ENCODE data around the gene EHMT2.
"Not testable (repeated sequence)": the region's sequence is repeated elsewhere in the genome, so short reads cannot be mapped to it uniquely, and the experiment has no call there.

EHMT2 gene

GRCh38 chr6:31869343-31869742 lies 28.2 kb downstream of the EHMT2 start:
- DNase-seq (ENCODE audit: low spot score), result no peak

- not testable (repeated sequence) for DNase-seq (ENCODE audit: low spot score)
Measured at GRCh38 chr6:31868658-31868971, 28.9 kb downstream of the EHMT2 start.

- DNase-seq (ENCODE audit: low spot score), result no peak
Measured at GRCh38 chr6:31865205-31866118, 32.0 kb downstream of the EHMT2 start.

- DNase-seq (ENCODE audit: low spot score), result no peak
Measured at GRCh38 chr6:31864818-31865204, 32.7 kb downstream of the EHMT2 start.

- DNase-seq (ENCODE audit: low spot score), result not testable (repeated sequence)
Measured at GRCh38 chr6:31864123-31864562, 33.4 kb downstream of the EHMT2 start.

GRCh38 chr6:31862344-31863235 lies 34.9 kb downstream of the EHMT2 start, which contains the start of gene NEU1:
TSS of gene NEU1 (minus strand) at chr6:31862821. CDS start at chr6:31862776, 45 bp downstream.
- peak; percentile 100 for DNase-seq (ENCODE audit: low spot score)

- no peak for DNase-seq (ENCODE audit: low spot score)
Measured at GRCh38 chr6:31861919-31862343, 35.6 kb downstream of the EHMT2 start.

- DNase-seq (ENCODE audit: low spot score), result no peak
Measured at GRCh38 chr6:31861150-31861549, 36.3 kb downstream of the EHMT2 start.

GRCh38 chr6:31860349-31860748 lies 37.1 kb downstream of the EHMT2 start:
- no peak for DNase-seq (ENCODE audit: low spot score)

GRCh38 chr6:31859923-31860322 lies 37.6 kb downstream of the EHMT2 start:
- no peak for DNase-seq (ENCODE audit: low spot score)

- DNase-seq (ENCODE audit: low spot score), result no peak
Measured at GRCh38 chr6:31858707-31859106, 38.8 kb downstream of the EHMT2 start.

GRCh38 chr6:31857774-31858173 lies 39.7 kb downstream of the EHMT2 start:
- DNase-seq (ENCODE audit: low spot score), result not testable (repeated sequence)

GRCh38 chr6:31851980-31852718 lies 45.3 kb downstream of the EHMT2 start:
- DNase-seq (ENCODE audit: low spot score), result not testable (repeated sequence)

- DNase-seq (ENCODE audit: low spot score), result no peak
Measured at GRCh38 chr6:31851485-31851832, 46.0 kb downstream of the EHMT2 start.

- DNase-seq (ENCODE audit: low spot score), result no peak
Measured at GRCh38 chr6:31850765-31851484, 46.6 kb downstream of the EHMT2 start.

GRCh38 chr6:31847276-31847978 lies 50.1 kb downstream of the EHMT2 start:
- DNase-seq (ENCODE audit: low spot score), result no peak

- DNase-seq (ENCODE audit: low spot score), result no peak
Measured at GRCh38 chr6:31844507-31844906, 53.0 kb downstream of the EHMT2 start.

GRCh38 chr6:31842053-31842452 lies 55.4 kb downstream of the EHMT2 start:
- no peak for DNase-seq (ENCODE audit: low spot score)

GRCh38 chr6:31839779-31840126 lies 57.7 kb downstream of the EHMT2 start:
- DNase-seq (ENCODE audit: low spot score), result not testable (repeated sequence)

- DNase-seq (ENCODE audit: low spot score), result no peak
Measured at GRCh38 chr6:31838968-31839367, 58.5 kb downstream of the EHMT2 start.

GRCh38 chr6:31838114-31838553 lies 59.4 kb downstream of the EHMT2 start:
- DNase-seq (ENCODE audit: low spot score), result not testable (repeated sequence)

Measured in RKO (cell line).